Gastrocnemius medialis (tissue), 4 donors: ENCODE results near the gene SGCD. TPM values are rescaled to one million over a fixed set of nuclear protein-coding genes. Genes with fewer than 3 reads are reported as not detected.

Experiments
- ATAC-seq, 2 donors: fragments of 150-250 bp; one replicate each; pipeline ENCODE4 v1.9.1; 2016
- DNase-seq, 2 donors: peaks; one replicate each; pipeline ENCODE4 v3.0.0-alpha.2; 2019
- H3K27ac ChIP-seq, 4 donors: fragments of 200-600 bp; sonication (generic); 1 replicate in 1 of 4; 2 replicates in 3 of 4; pipeline ENCODE4 v1.5.1; 2016 to 2018; ENCODE audit warnings: mild to moderate bottlenecking in 2 of 4, moderate library complexity in 1 of 4
- H3K27me3 ChIP-seq, 3 donors: fragments of 200-600 bp; sonication (generic) in 2 of 3; 1 replicate in 1 of 3; 2 replicates in 2 of 3; pipeline versions ENCODE4 v1.5.1 to v1.6.0; 2016 to 2019; ENCODE audit warnings: mild to moderate bottlenecking in 1 of 3, moderate library complexity in 1 of 3
- H3K36me3 ChIP-seq, 2 donors: fragments of 200-600 bp; sonication (generic) in 1 of 2; one replicate each; pipeline ENCODE4 v1.5.1; 2017 to 2018
- H3K4me1 ChIP-seq, 2 donors: fragments of 200-600 bp; sonication (generic) in 1 of 2; one replicate each; pipeline ENCODE4 v1.5.1; 2016 to 2017; ENCODE audit warnings: mild to moderate bottlenecking in 2 of 2
- H3K4me3 ChIP-seq, 4 donors: fragments of 200-600 bp; sonication (generic) in 3 of 4; 1 replicate in 1 of 4; 2 replicates in 3 of 4; pipeline ENCODE4 v1.5.1; 2016 to 2019; ENCODE audit warnings: mild to moderate bottlenecking in 2 of 4
- H3K9me3 ChIP-seq, 3 donors: fragments of 200-600 bp; sonication (generic) in 2 of 3; 1 replicate in 1 of 3; 2 replicates in 2 of 3; pipeline ENCODE4 v1.5.1; 2016 to 2019
- CTCF ChIP-seq, 5 experiments: fragments of 450-650 bp in 3 of 5; fragments of 200-600 bp in 2 of 5; sonication (generic) in 2 of 5; IDR thresholded peaks in 4 of 5; conservative IDR thresholded peaks in 1 of 5; 1 replicate in 4 of 5; 2 replicates in 1 of 5; pipeline ENCODE4 v1.5.1; 2016 to 2019; ENCODE audit warnings: antibody characterized with exemption in 5 of 5, mild to moderate bottlenecking in 3 of 5, moderate library complexity in 3 of 5
- POLR2A ChIP-seq, 2 donors: fragments of 450-650 bp; IDR thresholded peaks; one replicate each; pipeline ENCODE4 v1.6.1; 2017; ENCODE audit warnings: antibody characterized with exemption in 2 of 2, mild to moderate bottlenecking in 2 of 2, moderate library complexity in 2 of 2
- in situ Hi-C, 4 donors: fragments of 200-750 bp; cut with MboI; loops; one replicate each; pipeline versions ENCODE4 v1.15.0 to v1.8.0; 2017; ENCODE audit warnings: low sequenced_read_pairs in 4 of 4
- intact Hi-C: fragments of 100-400 bp; cut with DNase I; formaldehyde crosslinking; loops from one replicate; pipeline ENCODE4 v1.15.1; 2023; ENCODE audit warnings: low total_unique reads
- total RNA-seq, 4 donors: library from RNA; depleted of rRNA; stranded (reverse); fragments of >200 nt; gene quantifications; one replicate each; pipeline versions ENCODE4 v1.1.0 to v1.2.3, GENCODE V29; 2016

SGCD gene
- total RNA-seq, 4 donors from 2014 or later = 8.2 to 53.5 (median 35.8) TPM

GRCh38 chr5:156513123-156513815 lies 186.3 kb downstream of the SGCD start:
- peaks cover 0 to 18% of the 10 kb centered on the region in 2 donors for H3K36me3 ChIP-seq
- TF ChIP-seq POLR2A (IDR thresholded peaks at IDR 0.05) = no peak
- intact Hi-C loops = no loop called here
- H3K4me1 ChIP-seq = no peaks in the 10 kb centered on the region
- in situ Hi-C loops = no loop called here
- H3K9me3 ChIP-seq = no peaks in the 10 kb centered on the region
- ATAC-seq (peak; percentile 99 to 100), DNase-seq (peak in 1 of 2 donors; percentile 36)
- H3K27ac ChIP-seq = peak overlapping the region; percentile 35 to 65 (median 63)
- H3K4me3 ChIP-seq = no peak overlapping the region
- H3K27me3 ChIP-seq = no peaks in the 10 kb centered on the region

- TF ChIP-seq CTCF (IDR thresholded peaks at IDR 0.05 in 4 of 5, conservative IDR thresholded peaks at IDR 0.05 in 1 of 5) (no peak), POLR2A (IDR thresholded peaks at IDR 0.05) (no peak)
- Histone ChIP-seq H3K27ac (no peak overlapping the region), H3K4me1 (no peaks in the 10 kb centered on the region), H3K4me3 (no peak overlapping the region), H3K27me3 (no peaks in the 10 kb centered on the region), H3K36me3 (peaks cover 0 to 9% of the 10 kb centered on the region in 2 donors), H3K9me3 (no peaks in the 10 kb centered on the region)
- in situ Hi-C loops = no loop called here
- no peak for DNase-seq
- ATAC-seq = no peak
- intact Hi-C loops = no loop called here
These were observed 188.2 kb downstream of the SGCD start for GRCh38 chr5:156515121-156515520.

GRCh38 chr5:156515803-156516360 lies 188.9 kb downstream of the SGCD start:
- TF ChIP-seq POLR2A (IDR thresholded peaks at IDR 0.05) (no peak), CTCF (IDR thresholded peaks at IDR 0.05 in 4 of 5, conservative IDR thresholded peaks at IDR 0.05 in 1 of 5) (no peak)
- Histone ChIP-seq H3K4me3 (no peak overlapping the region), H3K27ac (no peak overlapping the region), H3K9me3 (no peaks in the 10 kb centered on the region), H3K36me3 (peaks cover 0 to 9% of the 10 kb centered on the region in 2 donors), H3K4me1 (no peaks in the 10 kb centered on the region), H3K27me3 (no peaks in the 10 kb centered on the region)
- ATAC-seq (no peak), DNase-seq (no peak)
- intact Hi-C loops = no loop called here
- in situ Hi-C loops = no loop called here

GRCh38 chr5:156522651-156523529 lies 195.9 kb downstream of the SGCD start:
- Histone ChIP-seq H3K4me1 (no peaks in the 10 kb centered on the region), H3K27me3 (no peaks in the 10 kb centered on the region), H3K9me3 (no peaks in the 10 kb centered on the region), H3K4me3 (no peak overlapping the region), H3K36me3 (no peaks in the 10 kb centered on the region), H3K27ac (no peak overlapping the region)
- in situ Hi-C loops = no loop called here
- TF ChIP-seq CTCF (IDR thresholded peaks at IDR 0.05 in 4 of 5, conservative IDR thresholded peaks at IDR 0.05 in 1 of 5) (no peak), POLR2A (IDR thresholded peaks at IDR 0.05) (no peak)
- intact Hi-C loops = no loop called here
- DNase-seq = no peak
- no peak for ATAC-seq

- H3K9me3 ChIP-seq = no peaks in the 10 kb centered on the region
- ATAC-seq (no peak), DNase-seq (no peak)
- intact Hi-C loops (no loop called here), in situ Hi-C loops (no loop called here)
- no peak overlapping the region for H3K4me3 ChIP-seq
- H3K27me3 ChIP-seq = no peaks in the 10 kb centered on the region
- H3K36me3 ChIP-seq = no peaks in the 10 kb centered on the region
- TF ChIP-seq POLR2A (IDR thresholded peaks at IDR 0.05) = no peak
- no peak for TF ChIP-seq CTCF (IDR thresholded peaks at IDR 0.05 in 4 of 5, conservative IDR thresholded peaks at IDR 0.05 in 1 of 5)
- H3K4me1 ChIP-seq = peaks cover 0 to 2% of the 10 kb centered on the region in 2 donors
- no peak overlapping the region for H3K27ac ChIP-seq
These were observed 196.6 kb downstream of the SGCD start for GRCh38 chr5:156523607-156524006.
